Measurements from ENCODE around the gene XG.

- TF ChIP-seq CTCF (conservative IDR thresholded peaks at IDR 0.05 in 1 of 2, IDR thresholded peaks at IDR 0.05 in 1 of 2; ENCODE audit: low read depth in 1 of 2, low read length in 2 of 2) (no peak), EZH2 (IDR thresholded peaks at IDR 0.05; ENCODE audit: low read length, missing control alignments) (no peak)
Measured at GRCh38 chrX:2719774-2720447, 31.9 kb upstream of the XG start.

Data from fibroblast of lung (primary cell).